ENCODE measurements around the gene NAB2.

NAB2 gene

DNA sequence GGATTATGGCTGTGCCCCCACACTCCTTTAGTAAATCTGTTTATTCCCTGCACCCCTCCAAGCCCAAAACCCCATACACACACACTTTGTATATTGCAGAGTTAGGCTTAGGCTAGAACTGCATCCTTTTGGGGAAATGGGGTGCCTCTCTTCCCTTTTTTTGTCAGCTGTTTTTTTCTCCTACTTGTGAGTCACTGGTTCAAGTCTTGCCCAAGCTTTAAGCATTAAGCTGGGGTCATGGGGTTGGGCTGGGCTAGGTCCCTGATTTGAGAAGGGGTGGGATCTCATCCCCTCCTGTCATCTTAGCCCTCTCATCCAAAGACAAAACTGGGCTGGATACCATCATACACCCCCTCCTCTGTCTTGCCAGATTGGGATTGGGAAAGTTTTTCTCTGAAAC, 41.0 kb downstream of the NAB2 start:
- peak overlapping the region; percentile 83 for H3K4me3 ChIP-seq (ENCODE audit: low read depth, low read length)

DNA sequence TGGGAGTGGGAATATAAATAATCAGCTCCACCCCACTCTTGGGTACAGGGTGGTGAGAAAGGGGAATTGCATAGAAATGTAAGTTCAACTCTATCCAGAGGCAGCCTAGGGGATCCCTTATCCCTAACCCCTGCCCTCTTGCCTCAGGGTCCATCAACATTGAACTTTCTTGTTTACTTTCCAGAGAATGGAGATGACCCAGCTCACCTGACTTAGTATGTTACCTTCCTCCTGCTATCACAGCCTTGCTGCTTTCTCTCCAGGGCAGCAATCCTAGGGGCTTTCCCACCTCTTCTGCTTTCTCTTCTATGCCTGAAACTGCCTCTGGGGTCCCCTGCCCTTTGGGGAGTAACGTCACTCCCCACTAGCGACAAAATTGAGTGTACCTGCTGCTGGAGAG, 42.0 kb downstream of the NAB2 start:
- H3K4me3 ChIP-seq (ENCODE audit: low read depth, low read length) = no peak overlapping the region

DNA sequence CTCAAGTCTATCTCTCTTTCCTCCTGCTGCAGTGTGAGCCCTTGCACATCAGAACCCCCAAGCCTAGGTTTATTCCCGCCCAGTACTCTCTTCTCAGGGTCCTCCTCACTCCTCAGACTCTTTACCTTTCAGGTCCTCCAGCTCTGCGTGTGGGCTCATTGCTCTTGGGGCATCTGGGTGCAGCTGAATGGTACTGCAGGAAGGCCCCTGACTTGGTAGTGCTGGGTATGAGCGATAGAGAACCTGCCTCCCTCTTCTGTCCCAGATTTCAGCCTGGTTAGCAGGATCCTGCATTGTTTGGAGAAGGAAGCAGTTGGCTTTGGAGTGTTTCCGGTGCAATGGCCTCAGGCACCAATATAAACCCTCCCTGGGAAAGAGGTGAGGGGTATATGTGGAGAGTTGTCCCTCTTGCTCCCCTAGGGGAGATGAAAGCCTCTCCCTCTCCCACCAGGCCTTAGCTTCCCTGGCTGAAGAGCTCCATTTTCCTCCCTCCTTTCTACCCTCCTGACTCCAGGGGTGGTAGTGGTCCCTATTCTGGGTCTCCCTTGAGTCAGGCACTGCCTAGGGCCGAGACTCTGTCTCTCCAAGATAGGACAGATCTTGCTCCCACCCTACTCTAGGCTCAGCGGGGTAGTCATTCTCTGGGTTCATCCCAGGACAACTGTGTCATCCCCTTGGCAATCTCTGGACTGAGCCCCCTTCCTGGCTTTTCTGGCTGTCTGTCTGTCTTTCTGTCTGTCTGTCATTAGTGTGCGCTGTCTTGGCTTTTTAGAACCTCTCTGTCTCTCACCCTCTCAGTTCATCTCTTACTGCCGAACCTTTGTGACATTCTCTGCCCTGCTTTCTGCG, 43.2 kb downstream of the NAB2 start:
- H3K4me3 ChIP-seq (ENCODE audit: low read depth, low read length) = no peak overlapping the region

DNA sequence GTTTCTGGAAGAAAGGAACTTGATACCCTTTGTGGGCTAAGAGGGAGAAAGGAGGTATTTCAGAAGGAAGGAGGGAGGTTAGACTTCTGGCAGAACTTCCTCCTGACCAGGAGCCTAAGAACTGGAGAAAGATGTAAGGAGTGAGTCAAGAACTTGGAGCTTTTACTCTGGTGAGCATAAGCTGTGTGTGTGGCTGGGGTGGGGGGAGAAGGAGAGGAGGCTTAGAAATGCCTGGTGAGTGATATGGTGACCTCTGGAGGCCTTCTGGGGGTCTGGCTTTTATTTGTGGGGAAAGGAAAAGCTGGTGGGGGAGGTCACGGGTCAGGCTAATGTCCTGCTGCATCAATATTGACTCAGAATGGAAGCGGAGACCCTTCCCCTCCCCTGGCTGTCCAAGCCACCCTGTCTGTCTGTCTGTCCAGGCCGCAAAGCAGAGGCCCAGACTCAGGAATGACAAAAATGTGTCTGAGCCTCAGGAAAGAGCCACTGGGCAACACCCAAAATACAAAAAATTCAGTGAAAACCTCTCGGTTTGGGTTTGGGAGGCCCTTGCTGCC, 44.2 kb downstream of the NAB2 start:
- H3K4me3 ChIP-seq (ENCODE audit: low read depth, low read length) = no peak overlapping the region

DNA sequence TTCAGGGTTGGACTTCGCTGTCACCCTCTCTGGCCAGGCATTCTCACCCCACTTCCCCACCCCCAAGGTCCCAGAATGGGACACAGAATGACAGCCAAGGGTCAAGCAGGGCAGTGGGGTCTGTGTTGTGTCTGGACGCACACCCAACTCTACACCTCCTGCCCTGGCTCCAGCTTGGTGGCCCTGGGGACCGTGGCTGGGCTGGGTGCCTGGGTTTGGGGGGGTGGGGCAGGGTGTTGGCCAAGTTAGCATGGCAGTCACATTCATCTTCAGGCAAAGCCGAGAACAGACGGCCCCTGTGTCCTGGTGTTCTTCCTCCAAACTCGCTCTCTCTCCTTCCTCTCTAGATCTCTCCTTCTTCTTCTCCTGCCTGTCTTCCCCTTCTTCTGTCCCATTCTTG, 45.0 kb downstream of the NAB2 start:
- H3K4me3 ChIP-seq (ENCODE audit: low read depth, low read length) = no peak overlapping the region

DNA sequence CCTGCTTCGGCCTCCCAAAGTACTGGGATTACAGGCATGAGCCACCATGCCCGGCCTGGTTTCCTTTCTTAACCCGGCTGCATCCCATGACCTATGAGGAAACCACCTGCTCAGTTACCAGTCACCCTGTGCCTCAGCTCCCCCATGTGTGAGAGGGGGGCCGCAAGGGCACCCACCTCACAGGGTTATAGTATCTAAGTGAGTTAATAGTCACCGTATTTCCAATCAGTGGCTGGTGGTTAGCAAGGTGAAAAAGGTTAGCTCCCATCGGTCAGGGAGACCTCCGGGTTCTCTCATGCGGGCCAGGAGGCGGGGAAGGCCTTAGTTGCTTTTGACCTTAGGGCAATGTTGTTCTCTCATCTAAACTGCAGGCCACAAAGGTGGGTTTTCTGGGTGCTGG, 46.0 kb downstream of the NAB2 start:
- H3K4me3 ChIP-seq (ENCODE audit: low read depth, low read length) = no peak overlapping the region

DNA sequence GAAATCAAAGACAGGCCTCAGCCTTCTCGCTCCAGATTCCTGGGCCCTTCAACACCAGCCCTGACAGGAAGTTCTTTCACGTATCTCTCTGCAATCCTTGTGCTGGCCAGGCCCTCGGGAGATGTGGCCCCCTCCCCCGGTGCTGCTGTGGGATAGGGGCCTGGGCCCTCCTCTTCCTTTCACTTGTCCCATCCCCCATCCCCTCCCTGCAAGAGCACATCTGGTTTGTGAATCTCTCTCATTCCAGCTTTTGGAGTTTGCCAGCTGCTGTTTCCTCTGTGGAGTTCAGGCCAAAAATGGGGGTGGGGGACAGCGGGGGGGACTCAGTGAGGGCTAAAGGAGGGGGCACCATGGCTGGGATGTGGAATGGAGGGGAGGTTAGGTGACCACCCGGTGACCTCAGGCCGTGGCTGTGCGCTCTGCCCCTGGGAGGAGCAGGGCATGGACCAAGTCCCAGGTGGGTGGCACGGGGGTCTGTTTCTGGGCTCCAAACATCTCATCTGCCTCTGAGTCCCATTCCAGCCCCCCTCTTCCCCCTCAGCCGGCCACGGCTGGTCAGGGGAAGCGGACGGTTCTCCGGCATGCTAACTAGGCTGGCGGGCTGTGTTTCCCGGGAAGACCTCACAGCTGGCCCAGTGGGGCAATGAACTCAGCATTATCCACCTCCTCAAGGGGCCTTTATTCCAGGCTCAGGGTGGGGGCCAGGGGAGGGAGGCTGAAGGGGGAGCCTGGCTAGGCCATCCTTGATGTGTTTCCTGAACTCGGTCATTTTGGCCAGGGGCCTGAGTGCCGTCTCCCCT, 46.8 kb downstream of the NAB2 start:
- H3K4me3 ChIP-seq (ENCODE audit: low read depth, low read length) = no peak overlapping the region

DNA sequence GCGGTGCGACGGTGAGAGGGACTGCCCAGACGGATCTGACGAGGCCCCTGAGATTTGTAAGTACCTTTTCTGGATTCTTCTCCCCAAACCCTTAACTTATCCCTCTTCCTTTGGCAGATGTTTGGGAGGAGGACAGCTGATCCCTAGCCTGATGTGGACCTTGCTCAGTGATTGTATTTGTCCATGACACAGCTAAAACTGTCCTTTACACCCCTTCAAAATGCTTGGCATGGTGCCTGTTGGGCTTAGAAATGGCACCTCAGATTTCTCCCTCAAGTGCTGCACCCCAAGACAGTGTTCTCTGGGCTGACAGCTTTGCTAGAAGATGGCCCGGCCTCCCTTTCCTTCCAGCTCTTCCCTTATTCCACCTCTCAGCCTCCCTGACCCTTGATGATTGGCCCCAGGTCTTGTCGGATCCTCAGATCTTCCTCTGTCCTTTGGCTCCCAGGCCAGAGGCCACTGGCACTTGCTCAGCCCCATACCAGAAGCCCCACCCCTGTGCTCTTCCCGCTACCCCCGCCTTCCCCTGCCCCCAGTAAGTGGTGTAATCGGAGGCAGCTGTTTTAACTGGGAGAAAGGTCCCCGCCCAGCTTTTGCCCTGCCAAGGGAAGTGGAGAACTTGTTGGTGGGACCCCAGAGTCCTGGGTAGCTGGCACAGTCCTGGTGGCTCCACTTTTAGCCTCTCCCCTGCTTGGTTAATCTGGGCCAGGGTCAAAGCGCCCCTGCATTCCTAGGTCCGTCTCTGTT, 49.8 kb downstream of the NAB2 start:
- no peak overlapping the region for H3K4me3 ChIP-seq (ENCODE audit: low read depth, low read length)

DNA sequence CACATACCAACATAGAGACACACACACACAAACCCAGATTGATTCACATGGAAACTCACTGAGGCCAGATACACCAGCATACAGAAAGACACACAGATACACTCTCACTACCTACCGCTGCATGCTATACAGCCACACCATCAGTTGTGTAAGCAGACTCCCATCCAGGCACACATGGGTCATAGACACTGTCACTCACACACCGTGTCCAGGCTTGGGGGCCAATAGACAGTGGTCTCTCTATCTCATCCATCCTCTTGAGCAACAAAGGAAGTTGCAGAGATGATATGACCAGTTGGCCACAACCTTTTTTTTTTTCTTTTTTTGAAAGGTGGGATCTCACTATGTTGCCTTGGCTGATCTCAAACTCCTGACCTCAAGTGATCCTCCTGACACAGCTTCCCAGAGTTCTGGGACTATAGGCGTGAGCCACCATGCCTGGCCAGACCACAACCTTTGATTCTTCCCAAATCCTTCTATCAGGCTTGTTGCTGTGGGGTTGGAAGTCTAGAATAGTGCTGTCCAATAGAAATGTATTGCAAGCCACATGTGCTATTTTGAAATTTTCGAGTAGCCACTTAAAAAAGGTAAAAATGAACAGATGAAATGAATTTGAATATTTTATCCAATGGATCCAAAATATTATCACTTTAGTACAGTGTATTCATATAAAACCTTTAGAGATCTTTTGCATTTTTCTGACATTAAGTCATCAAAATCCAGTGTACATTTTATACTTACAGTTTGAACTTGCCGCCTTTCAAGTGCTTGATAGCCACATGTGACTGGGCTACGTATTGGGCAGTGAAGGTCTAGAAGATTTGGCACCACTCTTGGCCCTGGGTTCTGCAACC, 51.1 kb downstream of the NAB2 start:
- H3K4me3 ChIP-seq (ENCODE audit: low read depth, low read length) = no peak overlapping the region

DNA sequence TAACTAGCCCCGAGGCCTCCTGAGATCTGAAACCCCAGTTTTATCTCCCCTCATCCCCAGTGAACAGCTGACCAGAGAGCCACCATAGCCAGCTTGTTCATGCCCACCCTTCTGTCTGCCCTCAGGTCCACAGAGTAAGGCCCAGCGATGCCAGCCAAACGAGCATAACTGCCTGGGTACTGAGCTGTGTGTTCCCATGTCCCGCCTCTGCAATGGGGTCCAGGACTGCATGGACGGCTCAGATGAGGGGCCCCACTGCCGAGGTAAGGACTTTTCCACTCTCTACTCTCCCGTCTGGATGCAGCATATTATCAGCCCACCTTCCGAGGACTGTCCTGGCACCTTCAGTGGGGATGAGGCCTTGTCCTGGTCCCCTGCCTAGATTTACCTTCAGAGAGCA, 52.3 kb downstream of the NAB2 start:
- H3K4me3 ChIP-seq (ENCODE audit: low read depth, low read length) = no peak overlapping the region

DNA sequence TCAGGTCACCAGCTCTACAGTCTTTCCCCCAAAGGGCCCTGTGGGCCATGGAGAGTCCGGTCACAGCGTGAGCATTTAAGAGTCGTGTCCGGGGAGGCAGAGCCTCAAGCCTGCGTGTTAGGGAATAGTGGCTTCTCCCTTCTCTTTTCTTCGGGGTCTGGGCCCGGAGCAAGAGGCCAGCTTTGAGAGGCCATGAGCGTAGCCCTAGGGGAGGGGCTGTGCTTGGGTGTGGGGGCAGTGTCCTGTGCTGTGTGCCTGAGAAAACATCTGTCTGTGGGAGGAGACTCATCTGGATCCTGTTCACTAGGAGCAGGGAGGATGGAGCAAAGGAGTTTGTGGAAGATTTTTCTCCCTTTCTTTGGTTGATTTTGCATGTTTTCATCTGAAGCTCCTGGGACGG, 53.2 kb downstream of the NAB2 start:
- H3K4me3 ChIP-seq (ENCODE audit: low read depth, low read length) = no peak overlapping the region

DNA sequence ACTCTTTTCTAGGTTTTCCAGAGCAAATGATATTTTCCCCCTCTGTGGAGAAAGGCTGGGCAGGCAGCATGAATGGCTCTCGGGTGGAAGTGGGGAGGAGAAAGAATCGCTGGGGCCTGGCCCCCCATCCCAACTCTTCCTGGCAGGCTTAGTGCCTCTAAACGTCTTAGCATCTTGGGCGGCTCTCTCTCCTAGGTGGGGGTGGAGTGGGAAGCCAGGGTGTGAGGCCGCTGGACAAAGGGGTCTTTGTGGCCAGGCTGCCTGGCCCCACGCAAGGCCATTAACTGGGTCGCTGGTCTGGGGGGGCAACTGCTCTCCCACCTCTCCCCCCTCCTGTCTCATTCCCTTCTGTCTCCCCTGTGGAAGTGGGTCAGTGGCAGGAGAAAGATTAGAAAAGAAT, 53.8 kb downstream of the NAB2 start:
- H3K4me3 ChIP-seq (ENCODE audit: low read depth, low read length) = no peak overlapping the region

DNA sequence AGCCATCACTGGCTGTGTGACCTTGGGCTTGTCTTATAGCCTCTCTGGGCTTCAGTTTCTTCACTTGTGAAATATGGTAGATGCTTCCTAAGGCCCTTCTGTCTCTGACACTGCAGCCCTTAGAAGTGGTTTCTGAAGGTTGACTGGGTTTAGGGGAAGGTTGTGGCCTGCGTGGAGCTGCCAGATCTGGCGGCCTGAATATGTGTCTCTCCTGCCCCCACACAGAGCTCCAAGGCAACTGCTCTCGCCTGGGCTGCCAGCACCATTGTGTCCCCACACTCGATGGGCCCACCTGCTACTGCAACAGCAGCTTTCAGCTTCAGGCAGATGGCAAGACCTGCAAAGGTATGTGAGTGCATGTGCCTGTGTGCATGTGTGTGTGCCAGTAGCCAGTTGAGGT, 54.5 kb downstream of the NAB2 start:
- H3K4me3 ChIP-seq (ENCODE audit: low read depth, low read length) = no peak overlapping the region
